GM18517 (cell line): ENCODE results near the gene INTS3.
"Not testable (repeated sequence)": the region's sequence is repeated elsewhere in the genome, so short reads cannot be mapped to it uniquely, and the experiment has no call there.

ENCODE experiments used
- ATAC-seq: cut with Tn5 transposase; IDR thresholded peaks from one replicate; pipeline ENCODE4 v1.9.1; 2021; ENCODE audit warnings: mild to moderate bottlenecking, moderate library complexity; ENCODE audit not compliant: unreplicated experiment

The INTS3 gene

DNA sequence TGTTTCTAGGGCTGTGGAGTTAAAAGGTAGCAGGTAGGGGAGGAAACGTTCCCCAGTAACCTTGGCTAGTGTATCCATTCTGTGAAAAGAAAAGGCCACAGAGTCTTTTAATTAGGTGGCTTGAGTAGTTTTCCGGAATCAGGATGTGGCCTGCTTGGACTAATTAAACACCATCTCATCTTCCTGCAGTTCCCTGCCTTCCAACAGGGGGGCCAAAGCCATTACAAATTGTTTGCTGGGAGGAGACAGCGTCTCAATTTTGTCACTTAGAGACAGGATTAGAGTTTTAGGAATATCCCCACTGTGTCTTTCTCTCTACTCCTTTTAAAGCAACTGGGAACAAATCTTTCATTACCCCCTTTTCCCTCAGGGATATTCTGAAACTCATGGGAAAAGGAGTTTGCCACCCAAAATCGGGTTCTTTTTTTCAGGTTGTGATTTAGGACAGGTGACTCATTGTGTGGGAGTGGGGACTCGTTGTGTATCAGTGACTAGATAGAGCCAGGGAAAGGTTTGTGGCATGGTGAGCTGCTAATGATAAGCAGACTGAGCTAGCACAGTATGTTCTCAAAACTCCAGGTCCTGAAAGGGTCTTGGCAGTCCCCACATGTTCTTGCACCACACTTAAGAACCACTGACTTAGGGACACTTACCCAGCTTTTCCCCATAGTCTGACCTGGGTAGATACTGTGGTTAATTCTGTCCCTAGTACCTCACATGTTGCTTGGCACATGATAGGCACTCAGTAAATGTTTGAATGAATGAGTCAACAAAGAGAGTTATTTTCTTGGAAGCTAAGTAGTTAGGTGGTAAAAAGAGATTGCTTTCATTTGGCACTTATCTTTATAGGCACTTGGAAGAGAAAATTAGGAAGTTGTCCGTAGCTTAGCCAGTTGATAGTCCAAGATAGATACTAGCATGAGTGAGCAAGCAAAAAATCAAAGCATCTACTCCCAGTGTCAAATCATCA lies 22.5 kb downstream of the INTS3 start:
- no peak for ATAC-seq

DNA sequence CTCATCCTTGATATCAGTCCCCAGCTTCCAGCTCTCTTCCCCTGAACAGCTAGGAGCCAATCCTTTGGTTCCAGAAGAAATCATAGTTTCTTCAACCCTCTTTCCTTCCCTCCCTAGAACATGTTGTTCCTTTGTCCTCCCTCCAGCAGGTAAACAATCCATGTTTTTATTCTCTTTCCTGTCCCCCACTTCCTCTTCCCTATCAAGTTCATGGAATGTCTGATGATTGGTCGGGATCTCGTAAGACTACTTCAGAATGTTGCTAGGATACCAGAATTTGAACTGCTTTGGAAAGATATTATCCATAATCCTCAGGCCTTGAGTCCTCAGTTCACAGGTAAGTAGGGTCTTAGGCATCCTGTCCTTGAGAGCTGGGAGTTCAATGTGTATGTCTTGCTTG lies 24.2 kb downstream of the INTS3 start:
- ATAC-seq: no peak

DNA sequence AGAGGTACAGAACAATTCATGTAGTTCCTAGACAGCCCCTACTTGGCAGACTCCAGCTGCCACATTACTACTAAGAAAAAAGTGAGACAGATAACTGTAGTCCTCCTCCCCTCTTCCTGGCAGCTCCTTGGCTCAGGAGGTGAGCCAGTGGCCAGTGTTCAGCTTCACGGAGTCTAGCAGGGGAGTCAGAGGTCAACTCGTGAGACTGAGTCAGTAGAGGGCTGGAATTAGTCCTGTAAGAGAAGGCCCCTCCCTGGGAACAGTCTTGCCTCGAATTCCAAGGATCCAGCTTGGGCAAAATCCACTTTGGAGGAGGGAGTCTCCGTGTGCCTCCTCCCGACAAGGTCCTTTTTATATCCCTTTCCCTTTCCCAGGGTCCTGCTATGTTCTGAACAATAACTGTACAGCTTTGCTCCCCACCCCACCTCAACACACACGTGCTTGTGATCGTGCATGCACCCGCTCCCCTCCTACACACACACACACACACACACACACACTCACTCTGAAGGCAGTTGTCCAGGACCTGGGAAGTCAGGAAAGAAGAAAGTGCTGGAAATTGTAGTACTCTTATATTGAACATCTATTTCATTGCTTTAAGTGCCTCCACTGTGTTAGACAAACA lies 24.8 kb downstream of the INTS3 start:
- no peak for ATAC-seq

DNA sequence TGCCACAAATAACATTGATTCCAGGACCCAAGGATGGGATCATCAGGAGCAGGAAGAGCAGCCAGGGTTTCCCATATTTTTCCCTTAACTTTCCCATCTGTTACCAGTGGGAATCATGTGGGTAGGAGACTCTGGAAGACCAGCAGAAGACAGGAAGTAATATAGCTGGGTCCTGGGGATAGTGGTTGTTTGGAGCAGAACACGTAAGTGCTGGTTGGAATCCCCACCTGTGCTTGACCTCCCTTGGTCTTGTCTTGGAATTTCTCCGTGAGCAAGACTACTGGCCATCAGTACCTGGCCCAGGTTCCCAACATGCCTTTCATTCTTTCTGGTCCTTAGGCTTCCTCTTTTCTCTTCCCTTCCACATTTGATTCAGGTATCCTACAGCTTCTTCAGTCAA lies 26.4 kb downstream of the INTS3 start:
- no peak for ATAC-seq

DNA sequence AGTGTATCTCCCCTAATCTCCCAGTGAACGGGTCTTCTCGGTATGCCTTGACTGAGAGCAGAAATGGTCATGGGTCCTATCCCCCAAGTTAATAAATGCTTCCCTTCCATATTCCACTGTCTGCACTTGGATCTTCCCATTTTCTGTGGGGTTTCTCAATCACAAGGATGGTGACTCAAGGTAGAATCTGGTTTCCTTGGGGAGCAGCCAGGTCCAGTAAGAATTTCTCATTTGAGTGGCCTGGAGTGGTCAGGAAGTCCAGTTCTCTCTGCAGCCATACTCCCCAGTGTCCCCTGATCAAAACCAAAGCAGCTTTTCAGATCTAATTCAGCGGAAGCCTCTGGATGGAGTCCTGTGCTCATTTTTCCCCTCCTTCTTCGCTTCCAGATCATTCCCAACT lies 32.6 kb downstream of the INTS3 start:
- ATAC-seq: no peak

DNA sequence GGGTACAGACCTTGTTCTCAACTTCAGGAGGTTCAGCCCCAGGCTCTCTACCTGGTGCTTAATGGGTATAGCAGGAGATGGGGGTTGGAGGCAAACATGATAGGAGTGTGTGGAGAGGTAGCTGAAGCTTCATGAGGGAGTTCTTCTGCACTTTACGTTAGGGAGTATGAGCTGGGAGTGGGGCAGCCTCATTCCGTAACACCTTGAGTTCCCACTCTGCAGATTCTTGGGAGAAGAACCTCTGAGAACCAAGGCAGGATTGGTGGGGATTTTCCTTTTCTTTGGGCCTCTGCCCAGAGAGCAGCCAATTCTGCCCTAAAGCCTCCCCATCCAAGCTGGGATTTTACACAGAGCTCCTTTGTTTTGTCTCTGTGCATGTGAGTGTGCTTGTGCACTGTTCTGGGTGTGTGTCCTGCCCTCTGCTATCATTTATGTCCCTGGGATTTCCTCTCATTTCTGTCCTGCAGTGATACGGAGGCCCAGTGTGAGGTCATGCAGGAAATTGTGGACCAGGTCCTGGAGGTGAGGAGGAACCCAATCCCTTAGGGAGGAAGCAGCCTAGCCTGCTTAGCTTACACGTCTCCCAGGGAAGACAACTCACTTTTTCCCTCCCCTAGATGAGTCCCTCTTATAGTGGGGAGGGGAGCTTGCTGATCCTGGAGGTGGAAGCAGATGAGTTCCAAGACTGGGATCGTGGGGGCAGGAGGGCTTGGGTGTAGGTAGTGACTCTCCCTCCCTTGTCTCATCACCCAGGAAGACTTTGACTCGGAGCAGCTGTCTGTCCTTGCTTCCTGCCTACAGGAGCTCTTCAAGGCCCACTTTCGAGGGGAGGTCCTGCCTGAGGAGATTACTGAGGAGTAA lies 35.7 kb downstream of the INTS3 start:
- ATAC-seq: no peak

DNA sequence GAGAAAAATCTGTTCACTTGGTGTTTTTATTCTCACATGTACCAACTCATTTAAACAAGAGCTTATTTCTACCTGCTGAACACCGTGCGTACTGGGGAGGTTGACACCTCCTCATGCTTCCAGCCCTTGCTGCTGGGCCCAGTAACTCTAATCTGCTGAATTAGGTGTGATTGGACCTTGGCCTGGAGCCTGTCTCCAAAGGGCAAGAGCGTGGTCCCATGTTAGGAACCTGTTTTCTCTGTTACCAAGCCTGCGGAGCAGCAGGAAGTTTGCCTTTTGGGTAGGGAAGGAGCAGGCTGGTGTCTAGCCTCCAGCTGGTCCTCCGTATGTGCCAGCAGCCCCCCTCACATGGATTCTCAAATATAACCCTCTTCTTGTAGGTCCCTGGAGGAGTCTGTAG lies 36.5 kb downstream of the INTS3 start:
- no peak for ATAC-seq

DNA sequence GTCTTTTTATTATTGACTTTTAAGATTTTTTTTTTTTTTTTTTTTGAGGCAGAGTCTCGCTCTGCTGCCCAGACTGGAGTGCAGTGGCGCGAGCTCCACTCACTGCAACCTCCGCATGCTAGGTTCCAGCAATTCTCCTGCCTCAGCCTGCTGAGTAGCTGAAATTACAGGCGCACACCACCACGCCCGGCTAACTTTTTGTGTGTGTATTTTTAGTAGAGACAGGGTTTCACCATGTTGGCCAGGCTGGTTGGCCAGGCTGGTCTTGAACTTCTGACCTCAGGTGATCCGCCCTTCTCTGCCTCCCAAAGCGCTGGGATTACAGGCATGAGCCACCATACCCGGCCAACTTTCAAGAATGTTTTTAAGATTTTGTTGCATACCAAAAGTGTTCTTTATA lies 38.8 kb downstream of the INTS3 start:
- not testable (repeated sequence) for ATAC-seq

DNA sequence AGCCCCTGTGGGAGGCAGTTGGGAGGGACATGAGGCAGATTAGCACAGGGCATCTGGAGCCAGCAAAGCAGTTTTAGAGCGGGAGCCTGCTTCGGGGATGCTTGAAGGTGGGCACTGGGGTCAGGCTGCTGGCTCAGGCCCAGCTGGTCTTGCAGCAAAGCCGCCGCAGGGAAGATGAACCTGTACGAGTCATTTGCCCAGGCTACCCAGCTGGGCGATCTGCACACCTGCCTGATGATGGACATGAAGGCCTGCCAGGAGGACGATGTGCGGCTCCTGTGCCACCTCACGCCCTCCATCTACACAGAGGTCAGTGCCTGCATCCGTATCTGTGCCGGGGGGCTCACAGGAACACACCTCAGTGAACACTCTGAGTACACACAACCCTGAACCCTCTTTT lies 39.7 kb downstream of the INTS3 start:
- ATAC-seq: no peak

DNA sequence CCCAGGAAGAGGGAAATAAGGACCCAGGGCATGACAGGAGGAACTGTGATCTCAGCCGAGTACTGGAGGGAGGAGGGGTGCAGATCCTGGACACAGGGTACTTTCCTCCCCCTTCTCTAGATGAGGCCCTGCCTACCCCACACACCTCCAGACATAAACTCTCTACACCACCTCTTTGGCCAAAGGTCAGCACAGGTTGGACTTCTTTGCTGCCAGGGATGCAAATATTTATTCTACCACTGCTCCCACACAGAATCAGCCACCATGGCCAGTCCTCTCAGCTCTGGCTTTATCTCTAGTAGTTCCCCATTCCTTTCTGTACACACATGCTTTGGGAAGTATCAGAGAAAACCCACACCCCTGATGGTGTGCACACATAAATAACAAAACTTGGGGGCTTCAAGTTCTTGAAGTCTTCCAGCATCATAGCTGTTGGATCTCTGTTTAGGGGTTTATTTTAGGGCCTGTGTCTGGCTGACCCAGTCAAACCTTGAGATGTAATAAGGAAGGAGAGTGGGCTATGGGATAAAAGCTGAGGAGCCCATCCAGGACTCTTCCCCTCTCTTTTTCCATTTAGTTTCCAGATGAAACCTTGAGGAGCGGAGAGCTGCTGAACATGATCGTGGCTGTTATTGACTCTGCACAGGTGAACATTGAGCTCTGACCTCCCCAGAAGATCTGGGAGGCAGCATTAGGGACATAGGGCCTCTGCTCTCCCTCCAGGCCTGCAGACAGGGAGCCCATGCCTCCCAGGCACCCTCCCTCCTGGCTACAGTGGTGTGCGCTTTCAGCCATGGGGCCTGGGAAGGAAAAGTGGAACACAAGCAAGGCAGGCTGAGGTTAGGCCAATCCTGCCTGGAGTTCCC lies 40.7 kb downstream of the INTS3 start:
- ATAC-seq: no peak

DNA sequence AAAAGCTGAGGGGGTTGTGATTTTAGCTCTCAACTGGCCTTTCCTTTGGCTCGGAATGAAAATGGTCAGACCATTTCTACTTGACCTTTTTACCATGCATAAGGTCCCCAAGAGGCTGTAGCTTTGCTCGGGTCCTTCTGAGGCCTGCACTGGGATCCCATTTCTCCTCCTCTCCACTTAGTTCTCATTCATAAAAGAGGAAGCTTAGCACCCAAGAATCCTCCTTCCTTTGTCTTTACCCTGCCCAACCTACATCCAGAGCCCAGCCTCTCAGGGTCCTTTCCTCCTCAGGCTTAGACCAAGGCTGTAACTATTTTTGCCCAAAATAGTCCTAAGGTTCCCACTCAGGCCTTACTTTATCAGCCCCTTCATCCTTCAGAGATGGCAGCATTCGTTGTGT lies 41.4 kb downstream of the INTS3 start:
- ATAC-seq: no peak

DNA sequence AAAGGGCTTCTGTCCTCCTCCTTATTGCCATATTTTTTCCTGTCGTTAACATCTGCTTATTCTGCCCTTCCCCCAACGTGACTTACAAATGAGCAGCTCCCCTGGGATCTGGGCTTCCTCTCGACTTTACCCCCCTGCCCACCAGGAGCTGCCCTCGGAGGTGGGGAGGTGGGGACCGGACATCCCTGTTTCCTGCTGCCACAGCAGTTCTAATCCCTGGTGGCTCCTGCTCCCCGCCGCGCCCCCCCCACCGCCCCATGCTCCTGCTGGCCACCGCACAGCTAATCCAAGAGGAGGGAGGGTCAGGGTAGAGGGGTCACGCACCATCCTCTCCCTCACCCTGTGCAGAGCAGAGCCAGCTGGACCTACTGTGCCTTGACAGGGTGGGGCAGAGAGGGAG lies 42.9 kb downstream of the INTS3 start:
- no peak for ATAC-seq

DNA sequence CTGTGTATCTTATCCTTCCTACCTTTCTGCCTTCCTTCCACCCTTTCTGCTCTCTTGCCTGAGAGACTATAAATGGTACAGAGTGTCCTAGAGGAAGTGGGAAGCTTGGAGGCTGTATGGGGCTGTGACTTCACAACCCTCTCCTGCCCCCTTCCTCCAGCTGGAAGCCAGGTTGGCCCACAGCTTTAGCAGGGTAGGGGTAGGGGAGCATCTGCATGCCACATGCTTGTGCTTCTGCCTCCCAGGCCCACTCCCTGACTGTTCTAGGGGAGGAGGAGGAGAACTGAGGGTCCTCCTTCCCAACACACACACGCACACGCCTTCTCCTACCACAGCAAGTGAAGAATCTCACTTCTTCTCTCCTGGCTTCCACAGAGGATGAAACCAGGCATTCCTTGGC lies 43.4 kb downstream of the INTS3 start:
- no peak for ATAC-seq

DNA sequence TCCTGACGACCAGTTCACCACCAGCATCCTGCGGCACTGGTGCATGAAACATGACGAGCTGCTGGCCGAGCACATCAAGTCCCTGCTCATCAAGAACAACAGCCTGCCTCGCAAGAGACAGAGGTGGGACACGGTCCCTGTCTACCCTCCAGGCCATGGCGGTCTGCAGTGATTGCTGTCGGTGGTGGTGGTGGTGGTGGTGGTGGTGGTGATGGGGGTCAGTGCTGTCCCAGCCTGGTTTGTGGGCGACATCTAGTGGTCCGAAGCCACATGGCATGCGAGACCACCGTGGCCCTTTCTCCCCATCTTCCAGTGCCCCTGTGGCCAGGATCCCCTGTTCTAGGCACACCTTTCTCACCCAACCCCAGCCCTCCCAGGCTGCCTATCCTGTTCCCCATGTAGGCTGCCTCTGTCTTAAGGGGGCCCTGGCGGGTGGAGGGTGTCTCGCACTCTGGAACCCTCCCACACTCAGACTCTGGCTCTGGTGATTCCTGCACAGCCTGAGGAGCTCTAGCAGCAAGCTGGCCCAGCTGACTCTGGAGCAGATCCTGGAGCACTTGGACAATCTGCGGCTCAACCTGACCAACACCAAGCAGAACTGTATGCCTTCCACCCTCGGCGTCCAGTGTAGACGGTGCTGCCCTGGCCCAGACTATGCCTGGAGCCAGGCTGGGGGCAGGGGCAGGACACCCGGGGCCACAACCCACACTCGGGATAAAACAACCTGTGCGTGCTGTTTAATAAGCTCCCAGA lies 44.2 kb downstream of the INTS3 start:
- ATAC-seq: no peak

DNA sequence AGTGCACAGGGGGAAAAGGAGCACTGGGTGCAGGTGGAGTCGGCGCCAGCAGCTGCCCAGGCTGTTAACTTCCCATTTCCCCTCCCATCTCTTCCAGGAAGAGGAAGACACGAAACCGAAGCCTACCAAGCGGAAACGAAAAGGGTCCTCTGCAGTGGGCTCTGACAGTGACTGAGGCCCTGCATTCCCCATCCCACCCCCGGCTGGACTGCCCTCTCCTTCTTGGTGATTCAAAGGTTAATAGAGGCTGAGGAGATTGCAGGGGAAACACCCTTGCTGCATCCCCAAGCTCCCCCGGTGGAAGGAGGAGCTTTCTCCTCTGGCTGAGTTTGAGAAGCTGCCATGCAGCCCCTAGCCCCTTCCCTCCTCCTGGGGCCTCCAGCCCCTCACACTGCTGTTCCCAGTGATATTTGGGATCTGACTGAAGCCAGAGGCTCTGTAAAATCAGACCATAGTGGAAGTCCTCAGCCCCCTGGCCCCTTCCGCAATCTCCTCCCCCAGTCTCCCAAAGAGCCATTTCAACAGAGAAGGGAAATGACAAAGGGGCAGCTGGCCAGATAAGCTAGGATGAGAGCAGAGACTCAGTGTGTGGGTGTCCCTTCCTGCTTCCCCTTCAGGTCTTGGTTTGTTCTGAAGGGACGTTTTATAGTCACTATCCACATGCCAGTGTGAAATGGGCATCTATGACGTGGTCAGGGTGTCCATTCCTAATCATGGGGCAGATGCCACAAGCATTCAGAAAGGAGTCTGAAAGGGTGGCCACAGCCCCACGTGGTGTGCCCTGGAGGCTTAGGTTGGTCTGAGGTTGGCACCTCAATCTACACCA lies 45.5 kb downstream of the INTS3 start:
- ATAC-seq: no peak

DNA sequence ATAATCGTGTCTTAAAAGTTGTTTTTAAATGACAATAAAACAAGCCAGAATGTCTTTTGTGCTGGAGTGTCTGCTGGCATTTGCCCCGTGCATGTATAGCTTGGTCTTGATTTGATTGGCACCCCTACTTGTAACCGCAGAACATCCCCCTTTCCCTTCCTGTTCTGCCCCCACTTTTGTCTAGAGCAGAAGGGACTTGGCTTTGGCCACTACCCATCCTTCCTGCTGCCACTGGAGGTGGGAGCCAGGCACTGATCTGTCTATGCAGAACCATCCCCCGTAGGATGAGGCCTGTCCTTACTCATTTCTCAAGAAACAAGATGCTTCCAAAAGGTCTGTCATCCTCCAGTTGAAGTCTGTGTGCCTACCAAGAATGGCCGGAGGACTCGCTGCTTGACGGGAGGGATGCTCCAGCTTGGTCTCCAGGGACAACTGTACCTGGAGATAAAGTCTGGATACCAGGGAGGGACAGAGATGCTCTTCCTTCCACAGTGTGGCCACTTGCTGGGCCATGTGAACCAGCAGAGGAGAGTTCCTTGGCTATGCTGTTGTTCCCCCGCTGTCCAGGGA lies 46.3 kb downstream of the INTS3 start:
- ATAC-seq: no peak

DNA sequence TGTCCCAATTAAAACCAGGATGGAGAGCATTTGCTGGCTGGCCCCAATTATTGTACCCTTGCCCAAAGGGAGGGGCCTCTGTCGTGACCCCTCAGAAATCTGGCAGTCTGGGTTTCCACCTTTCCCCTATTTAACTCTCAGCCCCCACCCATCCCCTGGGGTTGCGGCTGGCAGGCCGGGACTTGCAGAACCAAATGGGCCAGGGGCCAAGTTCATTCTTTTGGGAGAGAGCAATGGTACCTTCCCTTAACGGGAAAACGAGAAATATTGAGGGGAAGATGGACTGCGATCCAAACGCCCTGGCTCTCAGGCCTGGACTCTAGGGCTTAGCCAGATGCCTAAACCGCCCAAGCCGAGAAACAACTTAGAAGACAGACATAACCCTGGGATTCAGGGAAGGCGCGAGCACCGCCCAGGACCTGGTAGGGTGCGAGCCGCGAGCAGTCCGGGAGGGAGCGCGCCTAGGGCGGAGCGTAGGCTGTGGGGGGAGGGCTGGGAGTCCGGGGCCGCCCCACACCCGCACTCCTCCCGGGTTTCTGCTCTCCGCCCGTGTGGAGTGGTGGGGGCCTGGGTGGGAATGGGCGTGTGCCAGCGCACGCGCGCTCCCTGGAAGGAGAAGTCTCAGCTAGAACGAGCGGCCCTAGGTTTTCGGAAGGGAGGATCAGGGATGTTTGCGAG lies 47.1 kb downstream of the INTS3 start, which contains the start of gene SLC27A3:
Gene SLC27A3 (plus strand): TSS at position 628 of the 678 bp plus-strand sequence. CDS start 91 bp downstream, outside the sequence.
- no peak for ATAC-seq
